PC-3 (cell line): Measurements from ENCODE around the gene GRIP2. TPM values are rescaled to one million over a fixed set of nuclear protein-coding genes. Genes with fewer than 3 reads are reported as not detected.

Source experiments
- ATAC-seq: fragments of 200-7000 bp; cut with Tn5 transposase; 2 replicates; pipeline ENCODE4 v1.9.1; 2020; ENCODE audit warnings: mild to moderate bottlenecking, moderate library complexity
- BruUV-seq: library from RNA; stranded (reverse); fragments of 400-500 nt; replicated peaks from 2 replicates; lab custom pipeline; 2021; lab: Mats Ljungman, UMichigan
- CTCF ChIA-PET: fragments of 300-600 bp; sonication (Branson Sonifier 250); formaldehyde crosslinking; loops from one replicate; lab custom pipeline; 2022; ENCODE audit warnings: antibody characterized with exemption; lab: Charles Lee
- POLR2A ChIA-PET: fragments of 300-600 bp; sonication (Branson Sonifier 250); formaldehyde crosslinking; loops from one replicate; lab custom pipeline; 2022; ENCODE audit warnings: antibody characterized with exemption; ENCODE audit not compliant: unreplicated experiment; lab: Charles Lee
- DNase-seq: peaks from one replicate; pipeline ENCODE4 v3.0.0-alpha.2; 2015
- H2AFZ ChIP-seq: fragments of 300-600 bp; sonication (generic); 2 replicates; pipeline ENCODE4 v1.6.0; 2016; ENCODE audit warnings: antibody characterized with exemption, low read length
- H3F3A ChIP-seq: fragments of 300-600 bp; sonication (generic); one replicate; pipeline ENCODE4 v1.6.0; 2017; ENCODE audit warnings: antibody characterized with exemption, low read length, control low read depth, mild to moderate bottlenecking; ENCODE audit not compliant: unreplicated experiment
- H3K27ac ChIP-seq: fragments of 300-600 bp; sonication (generic); 2 replicates; pipeline ENCODE4 v1.5.1; 2016; ENCODE audit warnings: mild to moderate bottlenecking, low read length
- H3K27me3 ChIP-seq: fragments of 300-600 bp; sonication (generic); 2 replicates; pipeline ENCODE4 v1.6.1; 2016; ENCODE audit warnings: low read length, mixed read lengths
- H3K36me3 ChIP-seq: fragments of 300-600 bp; sonication (generic); 2 replicates; pipeline ENCODE4 v1.6.1; 2016; ENCODE audit warnings: low read depth, mixed run types, low read length, mixed read lengths
- H3K4me1 ChIP-seq: fragments of 300-600 bp; sonication (generic); 2 replicates; pipeline ENCODE4 v1.5.1; 2016; ENCODE audit warnings: low read length; ENCODE audit not compliant: insufficient read depth
- H3K4me2 ChIP-seq: fragments of 300-600 bp; sonication (generic); 2 replicates; pipeline ENCODE4 v1.6.0; 2016; ENCODE audit warnings: low read length
- H3K4me3 ChIP-seq: fragments of 300-600 bp; sonication (generic); 2 replicates; pipeline ENCODE4 v1.5.1; 2016; ENCODE audit warnings: mild to moderate bottlenecking, low read length, mixed read lengths
- H3K79me2 ChIP-seq: fragments of 300-600 bp; sonication (generic); 2 replicates; pipeline ENCODE4 v1.6.1; 2017; ENCODE audit warnings: low read length, mixed read lengths
- H3K9ac ChIP-seq: fragments of 300-600 bp; sonication (generic); 2 replicates; pipeline ENCODE4 v1.6.0; 2016; ENCODE audit warnings: mild to moderate bottlenecking, low read length
- H3K9me2 ChIP-seq: fragments of 300-600 bp; sonication (generic); replicated peaks from 2 replicates; pipeline ENCODE4 v1.6.1; 2016; ENCODE audit warnings: mixed run types, low read length, mixed read lengths
- H3K9me3 ChIP-seq: fragments of 300-600 bp; sonication (generic); 2 replicates; pipeline ENCODE4 v1.6.1; 2016; ENCODE audit warnings: low read length, mixed read lengths
- H4K20me1 ChIP-seq: fragments of 300-600 bp; sonication (generic); 2 replicates; pipeline ENCODE4 v1.6.1; 2016; ENCODE audit warnings: low read length, mixed read lengths
- EZH2 ChIP-seq: fragments of 300-600 bp; sonication (generic); IDR thresholded peaks from one replicate; pipeline ENCODE4 v1.6.1; 2017; ENCODE audit warnings: antibody characterized with exemption, mild to moderate bottlenecking, low read length; ENCODE audit not compliant: unreplicated experiment
- EZH2phosphoT487 ChIP-seq: fragments of 300-600 bp; sonication (generic); IDR thresholded peaks from 2 replicates; pipeline ENCODE4 v1.6.1; 2018; ENCODE audit warnings: mild to moderate bottlenecking, antibody characterized with exemption, low read length, borderline replicate concordance
- intact Hi-C: fragments of 100-400 bp; cut with micrococcal nuclease; formaldehyde crosslinking; loops from 2 replicates; pipeline ENCODE4 v1.9.0; 2023
- total RNA-seq: library from RNA; depleted of rRNA; stranded (reverse); fragments of >200 nt; gene quantifications from 2 replicates; pipeline ENCODE4 v1.2.3, GENCODE V29; 2014
- TF ChIP-seq, protein P1 (sequence below): fragments of 300-600 bp; sonication (generic); conservative IDR thresholded peaks from 2 replicates; pipeline ENCODE4 v1.5.1; 2017; ENCODE audit warnings: antibody characterized with exemption, low read depth, mild to moderate bottlenecking, low read length

The GRIP2 gene
- total RNA-seq, 1 experiment from 2014 or later: 0.36 TPM

DNA sequence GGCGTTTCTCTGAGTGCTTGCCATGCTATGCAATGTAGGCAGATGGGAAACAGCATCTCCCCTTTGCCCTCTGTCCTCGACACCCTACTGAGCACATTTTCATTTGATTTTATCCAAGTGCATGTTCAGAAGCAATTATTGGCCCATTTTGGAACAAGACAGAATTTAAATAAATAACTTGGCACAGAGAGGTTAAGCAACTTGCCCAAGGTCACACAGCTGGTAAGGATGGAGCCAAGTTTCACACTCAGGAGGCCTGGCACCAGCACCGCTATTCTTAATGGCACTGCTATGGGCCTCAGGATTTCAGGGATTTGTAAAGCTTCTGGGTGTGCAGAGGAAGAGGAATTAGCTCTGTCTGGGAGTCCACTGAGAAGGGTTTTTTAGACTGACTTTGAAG, 2.5 kb upstream of the GRIP2 start:
- H3K9me3 ChIP-seq: no peaks in the 10 kb centered on the region

DNA sequence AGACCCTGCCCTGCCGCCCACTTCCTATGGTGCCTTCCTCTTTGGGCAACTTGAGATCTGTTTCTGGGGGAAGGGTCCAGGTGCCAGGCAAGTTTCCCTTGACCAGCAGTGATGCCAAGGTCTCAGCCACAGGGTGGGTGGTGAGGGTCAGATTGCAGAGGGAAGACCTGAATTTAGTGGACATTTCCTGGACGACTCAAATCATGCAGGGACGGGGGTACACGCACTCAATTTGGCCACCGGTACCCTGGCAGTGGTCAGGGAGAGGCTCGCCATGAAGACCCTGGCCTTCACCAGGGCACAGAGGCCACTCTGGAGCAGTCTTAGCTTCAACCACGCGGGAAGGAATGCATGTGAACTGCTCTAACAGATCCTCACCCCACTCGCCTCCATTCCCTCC, 1.5 kb upstream of the GRIP2 start:
- POLR2A ChIA-PET: no interaction called here
- no TSS peak for BruUV-seq
- intact Hi-C loops: no loop called here

More for the DNA sequence above, 2.5 kb upstream of the GRIP2 start:
- DNase-seq (no peak), ATAC-seq (no peak)
- no peak overlapping the region for H3K27ac ChIP-seq
- no peak overlapping the region for H3K4me2 ChIP-seq
- TF ChIP-seq EZH2phosphoT487 (no peak), EZH2 (no peak)
- TF ChIP-seq, protein P1, sequence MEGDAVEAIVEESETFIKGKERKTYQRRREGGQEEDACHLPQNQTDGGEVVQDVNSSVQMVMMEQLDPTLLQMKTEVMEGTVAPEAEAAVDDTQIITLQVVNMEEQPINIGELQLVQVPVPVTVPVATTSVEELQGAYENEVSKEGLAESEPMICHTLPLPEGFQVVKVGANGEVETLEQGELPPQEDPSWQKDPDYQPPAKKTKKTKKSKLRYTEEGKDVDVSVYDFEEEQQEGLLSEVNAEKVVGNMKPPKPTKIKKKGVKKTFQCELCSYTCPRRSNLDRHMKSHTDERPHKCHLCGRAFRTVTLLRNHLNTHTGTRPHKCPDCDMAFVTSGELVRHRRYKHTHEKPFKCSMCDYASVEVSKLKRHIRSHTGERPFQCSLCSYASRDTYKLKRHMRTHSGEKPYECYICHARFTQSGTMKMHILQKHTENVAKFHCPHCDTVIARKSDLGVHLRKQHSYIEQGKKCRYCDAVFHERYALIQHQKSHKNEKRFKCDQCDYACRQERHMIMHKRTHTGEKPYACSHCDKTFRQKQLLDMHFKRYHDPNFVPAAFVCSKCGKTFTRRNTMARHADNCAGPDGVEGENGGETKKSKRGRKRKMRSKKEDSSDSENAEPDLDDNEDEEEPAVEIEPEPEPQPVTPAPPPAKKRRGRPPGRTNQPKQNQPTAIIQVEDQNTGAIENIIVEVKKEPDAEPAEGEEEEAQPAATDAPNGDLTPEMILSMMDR: no peak
- no peaks in the 10 kb centered on the region for H3K27me3 ChIP-seq
- H4K20me1 ChIP-seq: no peaks in the 10 kb centered on the region
- intact Hi-C loops: no loop called here
- no peaks in the 10 kb centered on the region for H3K9me2 ChIP-seq
- H3K9ac ChIP-seq: no peak overlapping the region
- no peaks in the 10 kb centered on the region for H3K4me1 ChIP-seq
- H3K4me3 ChIP-seq: no peak overlapping the region
- BruUV-seq: no TSS peak
- ChIA-PET CTCF (interaction anchor here (0.6 kb wide), 1 partner anchor 12 kb away, joined by 3 read pairs; no protein-coding TSS in a partner anchor), POLR2A (no interaction called here)
- H3K36me3 ChIP-seq: no peaks in the 10 kb centered on the region
- H3K79me2 ChIP-seq: no peaks in the 10 kb centered on the region
- H2AFZ ChIP-seq: no peak overlapping the region
- H3F3A ChIP-seq: no peaks in the 10 kb centered on the region

DNA sequence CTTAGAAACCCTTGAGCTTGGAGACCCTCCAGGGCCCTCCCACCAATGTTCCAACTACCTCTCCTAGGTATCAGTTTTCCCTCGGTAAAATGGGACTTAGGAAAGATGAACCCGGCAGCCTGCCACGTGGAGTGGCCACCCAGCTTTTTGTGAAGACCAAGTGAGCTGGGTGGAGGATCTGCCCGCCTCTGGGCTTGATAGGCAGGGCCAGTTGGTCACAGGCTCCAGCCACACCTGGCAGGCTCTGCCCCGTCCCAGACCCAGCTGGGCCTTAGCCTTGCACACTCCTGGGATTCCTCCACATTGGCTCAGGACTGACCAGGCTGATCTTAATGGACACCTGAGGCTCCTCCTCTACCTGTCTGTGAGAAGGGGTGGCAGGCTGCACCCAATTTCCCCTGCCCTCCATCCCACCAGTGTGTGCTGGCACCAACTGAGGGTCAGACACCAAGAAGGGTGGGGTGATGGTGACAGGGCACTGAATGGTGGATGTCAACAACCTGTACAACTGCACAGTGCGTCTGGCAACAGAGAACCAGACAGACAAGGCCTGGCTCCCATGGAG, 761 bp upstream of the GRIP2 start:
- ChIA-PET CTCF (no interaction called here), POLR2A (no interaction called here)
- TF ChIP-seq EZH2phosphoT487 (no peak), EZH2 (no peak)
- TF ChIP-seq, protein P1: no peak
- Histone ChIP-seq H3K27ac (no peak overlapping the region), H3K4me3 (no peak overlapping the region), H3K9me3 (no peaks in the 10 kb centered on the region), H3K79me2 (no peaks in the 10 kb centered on the region), H3K27me3 (no peaks in the 10 kb centered on the region), H3K4me2 (no peak overlapping the region), H3K4me1 (no peaks in the 10 kb centered on the region), H3K36me3 (no peaks in the 10 kb centered on the region), H3F3A (no peaks in the 10 kb centered on the region), H3K9ac (no peak overlapping the region), H2AFZ (no peak overlapping the region), H4K20me1 (no peaks in the 10 kb centered on the region), H3K9me2 (no peaks in the 10 kb centered on the region)
- BruUV-seq: no TSS peak
- ATAC-seq (no peak), DNase-seq (no peak)
- intact Hi-C loops: no loop called here

More for the DNA sequence above, 1.5 kb upstream of the GRIP2 start:
- DNase-seq (no peak), ATAC-seq (no peak)
- Histone ChIP-seq H3K4me3 (no peak overlapping the region), H3K9me2 (no peaks in the 10 kb centered on the region), H3K4me2 (no peak overlapping the region), H3K4me1 (no peaks in the 10 kb centered on the region), H3K9ac (no peak overlapping the region), H3K27me3 (no peaks in the 10 kb centered on the region), H2AFZ (no peak overlapping the region), H4K20me1 (no peaks in the 10 kb centered on the region), H3K36me3 (no peaks in the 10 kb centered on the region), H3K9me3 (no peaks in the 10 kb centered on the region), H3K79me2 (no peaks in the 10 kb centered on the region), H3K27ac (no peak overlapping the region), H3F3A (no peaks in the 10 kb centered on the region)
- TF ChIP-seq, protein P1: no peak
- TF ChIP-seq EZH2phosphoT487: no peak
- TF ChIP-seq EZH2: no peak
- CTCF ChIA-PET: no interaction called here
